ENCODE measurements around the gene DGUOK. TPM values are rescaled to one million over a fixed set of nuclear protein-coding genes. Genes with fewer than 3 reads are reported as not detected.

The DGUOK gene
- total RNA-seq, 1 experiment from 2014 or later = 47.5 TPM

DNA sequence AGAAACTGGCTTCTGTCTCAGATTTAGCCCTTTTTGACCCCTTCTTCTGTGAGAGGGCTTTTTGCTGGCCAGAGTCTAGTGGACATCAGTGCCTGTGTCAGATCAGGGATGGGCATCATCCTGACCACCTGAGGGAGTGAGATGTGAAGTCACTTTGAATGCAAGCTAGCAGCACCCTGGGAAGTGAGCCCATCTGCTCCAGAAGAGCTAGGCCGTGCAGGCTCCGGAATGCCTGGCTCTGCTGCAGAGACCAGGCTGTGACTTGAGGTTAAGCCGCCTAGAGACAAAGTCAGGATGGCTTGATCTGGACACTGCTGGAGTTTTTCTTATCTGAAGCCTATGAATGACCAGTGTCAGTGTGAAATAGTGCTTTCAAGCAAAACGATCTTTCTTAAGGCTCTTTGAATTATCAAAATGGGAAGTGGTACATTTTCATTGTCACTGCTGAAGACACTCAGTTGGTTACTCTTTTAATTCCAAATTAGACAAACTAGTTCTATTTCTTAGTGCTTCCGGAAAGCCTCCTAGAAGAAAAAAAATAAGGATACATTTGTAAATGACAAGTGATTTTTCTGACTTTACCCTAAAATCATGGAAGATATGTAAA lies 20.8 kb downstream of the DGUOK start:
- DNase-seq (ENCODE audit: low spot score) = no peak

DNA sequence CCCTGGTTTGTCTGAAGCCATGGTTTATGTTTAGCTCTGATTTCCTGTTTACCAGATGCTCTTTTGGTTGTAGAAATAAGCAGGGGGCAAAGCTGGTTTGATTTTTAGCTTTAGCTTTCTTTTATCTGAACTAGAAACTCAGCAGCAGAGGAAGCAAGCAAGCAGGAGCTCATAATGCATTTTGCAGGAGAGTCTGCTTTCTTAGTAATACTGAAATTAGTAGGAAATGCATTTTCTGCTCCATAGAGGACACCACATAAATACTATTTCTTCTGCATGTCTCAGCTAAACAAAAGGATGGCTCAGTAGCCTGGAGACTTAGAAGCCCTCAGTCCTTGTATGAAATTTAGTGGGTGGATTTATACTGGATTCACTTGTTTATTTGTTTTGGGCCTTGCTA lies 23.1 kb downstream of the DGUOK start:
- DNase-seq (ENCODE audit: low spot score) = no peak

DNA sequence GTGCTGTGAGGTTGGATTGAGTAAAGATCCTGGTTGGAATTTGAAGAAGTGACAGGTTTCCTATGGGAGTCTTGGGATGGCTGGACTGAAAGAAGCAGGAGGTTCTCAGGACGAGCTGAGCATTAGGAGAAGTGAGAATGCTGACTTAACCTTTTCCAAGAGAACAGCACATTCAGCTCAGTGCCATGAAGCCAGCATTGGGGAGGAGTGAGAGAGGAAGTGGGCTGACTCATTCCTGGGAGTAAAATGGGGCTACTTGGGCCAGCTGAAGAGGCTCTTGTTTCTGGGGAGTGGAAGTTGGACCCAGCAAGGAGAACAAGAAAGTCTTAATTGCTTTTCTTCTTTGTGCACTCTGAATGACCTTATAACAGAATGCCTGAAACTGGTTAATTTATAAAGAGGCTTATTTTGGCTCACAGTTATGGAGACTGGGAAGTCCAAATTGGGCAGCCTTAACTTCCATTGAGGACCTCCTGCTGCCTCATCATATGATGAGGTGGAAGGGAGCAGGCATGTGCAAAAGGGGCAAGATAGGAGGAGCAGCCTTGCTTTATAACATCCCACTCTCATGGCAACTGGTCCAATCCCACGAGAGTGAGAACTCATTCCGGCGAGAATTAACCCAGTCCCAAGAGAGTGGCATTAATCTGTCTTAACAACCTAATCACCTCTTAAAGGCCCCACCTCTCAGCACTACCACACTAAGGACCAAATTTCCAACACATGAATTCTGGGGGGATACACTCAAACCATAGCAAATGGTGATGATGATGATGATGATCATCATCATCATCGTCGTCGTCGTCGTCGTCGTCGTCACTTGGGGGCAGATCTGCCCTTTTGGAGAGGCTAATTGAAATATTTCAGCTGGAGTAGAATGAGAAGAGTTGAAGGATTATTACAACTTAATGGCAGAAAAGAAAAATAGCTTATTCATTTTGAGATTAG lies 26.1 kb downstream of the DGUOK start:
- no peak for DNase-seq (ENCODE audit: low spot score)

DNA sequence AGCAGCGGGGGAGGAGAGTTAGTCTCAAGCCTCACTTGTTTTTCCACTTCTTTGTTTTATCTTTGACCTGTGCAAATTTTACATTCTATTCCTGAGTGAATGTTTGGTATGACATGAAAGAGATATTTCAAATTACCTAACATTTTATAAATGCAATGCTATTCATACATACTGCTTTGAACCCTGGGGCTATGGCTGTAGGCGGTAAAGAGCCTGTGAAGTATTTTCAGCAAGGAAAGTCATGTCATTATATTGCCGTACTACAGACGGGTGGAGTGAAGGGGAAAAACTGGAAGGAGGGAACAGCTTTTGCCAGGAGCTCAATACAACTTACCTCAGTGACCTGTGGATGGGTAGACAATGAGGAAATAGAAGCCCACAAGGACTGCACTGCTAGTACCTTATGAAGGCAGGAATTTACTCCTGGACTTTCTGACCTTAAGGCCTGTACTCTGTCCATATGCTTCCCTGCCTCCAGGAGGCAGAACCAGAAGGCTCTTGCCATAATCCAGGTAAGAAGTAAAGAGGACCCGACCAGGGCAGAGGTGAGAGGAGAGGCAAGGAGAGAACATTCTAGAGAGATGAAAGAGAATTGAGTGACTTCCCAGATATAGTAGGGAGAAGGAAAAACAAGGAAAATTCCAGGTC lies 29.7 kb downstream of the DGUOK start:
- no peak for DNase-seq (ENCODE audit: low spot score)

DNA sequence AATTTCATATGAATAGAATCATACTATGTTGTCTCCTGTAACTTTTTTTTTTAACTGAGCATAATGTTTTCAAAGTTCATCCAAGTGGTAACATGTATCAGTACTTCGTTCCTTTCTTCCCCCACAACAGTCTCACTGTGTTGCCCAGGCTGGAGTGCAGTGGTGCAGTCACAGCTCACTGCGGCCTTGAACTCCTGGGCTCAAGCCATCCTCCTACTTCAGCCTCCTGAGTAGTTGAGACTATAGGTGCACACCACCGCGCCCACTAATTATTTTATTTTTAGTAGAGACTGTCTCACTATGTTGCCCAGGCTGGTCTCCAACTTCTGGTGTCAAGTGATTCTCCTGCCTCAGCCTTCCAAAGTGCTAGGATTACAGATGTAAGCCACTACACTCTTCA lies 34.6 kb downstream of the DGUOK start:
- no peak for DNase-seq (ENCODE audit: low spot score)

DNA sequence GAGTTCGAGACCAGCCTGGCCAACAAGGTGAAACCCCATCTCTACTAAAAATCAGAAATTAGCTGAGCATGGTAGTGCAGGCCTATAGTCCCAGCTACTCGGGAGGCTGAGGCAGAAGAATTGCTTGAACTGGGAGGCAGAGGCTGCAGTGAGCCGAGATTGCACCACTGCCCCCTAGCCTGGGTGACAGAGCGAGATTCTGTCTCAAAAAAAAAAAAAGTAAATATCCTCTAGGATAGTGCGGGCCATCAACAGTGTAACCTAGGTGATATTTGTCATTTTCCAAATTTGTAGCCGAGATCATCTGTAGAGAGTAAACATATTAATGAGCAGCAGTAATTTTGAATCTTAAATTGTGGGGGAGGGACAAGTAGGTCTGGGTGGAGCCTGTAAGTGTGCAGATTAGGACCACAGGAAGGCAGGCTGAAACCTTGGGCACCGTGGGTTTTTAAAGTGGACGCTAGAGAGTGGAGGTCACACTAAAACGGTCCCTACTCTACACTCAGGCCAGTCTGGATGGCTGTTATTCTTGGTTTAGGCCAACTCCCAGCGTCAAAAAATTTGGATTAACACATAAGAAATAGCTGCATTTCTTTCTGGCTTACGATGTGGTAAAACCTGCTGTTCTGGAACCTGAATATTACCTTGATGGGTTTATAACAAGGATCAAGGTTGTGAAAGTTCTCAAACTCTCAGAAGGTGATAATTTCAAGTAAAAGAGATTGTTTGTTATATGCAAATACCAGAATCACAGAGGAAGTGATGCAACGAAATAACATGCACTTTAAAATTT lies 35.3 kb downstream of the DGUOK start:
- DNase-seq (ENCODE audit: low spot score) = no peak

DNA sequence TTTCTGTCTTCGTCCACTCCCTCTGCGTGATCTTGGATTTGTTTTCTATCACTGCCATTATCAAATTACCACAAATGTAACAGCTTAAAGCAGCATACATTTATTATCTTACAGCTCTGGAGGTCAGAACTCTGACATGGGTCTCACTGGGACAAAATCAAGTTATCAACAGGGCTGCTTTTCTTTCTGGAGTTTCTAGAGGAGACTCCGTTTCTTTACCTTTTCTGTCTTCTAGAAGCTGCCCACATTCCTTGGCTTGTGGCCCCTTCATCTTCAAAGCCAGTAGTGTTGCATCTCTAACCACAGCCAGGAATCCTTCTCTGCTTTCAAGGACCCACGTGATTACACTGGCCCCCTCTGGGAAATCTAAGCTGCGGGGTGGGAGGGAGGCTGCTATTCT lies 36.1 kb downstream of the DGUOK start:
- no peak for DNase-seq (ENCODE audit: low spot score)

DNA sequence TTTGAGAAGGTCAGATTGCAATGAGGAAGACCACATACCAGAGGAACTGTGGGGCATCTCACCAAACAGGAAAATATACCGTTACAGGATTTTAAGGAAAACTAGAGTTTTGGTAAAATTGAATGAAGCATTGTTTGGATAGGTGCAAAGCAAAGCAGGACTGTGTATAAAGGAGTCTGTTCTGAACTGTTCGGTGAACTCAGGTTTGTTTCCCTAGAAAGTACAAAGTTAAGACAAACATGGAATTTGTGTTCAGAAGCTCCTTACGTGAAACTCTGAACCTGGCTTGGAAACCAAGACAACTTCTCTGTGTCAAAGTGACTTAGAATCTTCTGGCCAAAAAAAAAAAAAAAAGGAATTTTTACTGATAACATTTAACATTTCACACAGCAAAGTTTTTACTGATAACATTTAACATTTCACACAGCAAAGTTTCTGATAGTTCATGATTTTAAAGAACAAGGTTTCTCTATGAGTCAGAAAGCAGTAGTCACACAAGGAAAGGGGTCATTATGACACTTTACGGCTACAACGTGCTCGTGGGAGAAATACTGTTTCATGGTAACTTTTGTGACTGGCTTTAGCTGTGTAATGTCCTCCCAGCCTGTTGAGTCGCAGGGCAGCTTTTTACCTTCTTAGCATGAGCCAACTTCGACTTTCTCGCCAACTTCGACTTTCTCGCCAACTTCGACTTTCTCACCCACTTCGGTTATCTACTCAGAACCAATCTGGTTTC lies 36.9 kb downstream of the DGUOK start:
- no peak for DNase-seq (ENCODE audit: low spot score)

DNA sequence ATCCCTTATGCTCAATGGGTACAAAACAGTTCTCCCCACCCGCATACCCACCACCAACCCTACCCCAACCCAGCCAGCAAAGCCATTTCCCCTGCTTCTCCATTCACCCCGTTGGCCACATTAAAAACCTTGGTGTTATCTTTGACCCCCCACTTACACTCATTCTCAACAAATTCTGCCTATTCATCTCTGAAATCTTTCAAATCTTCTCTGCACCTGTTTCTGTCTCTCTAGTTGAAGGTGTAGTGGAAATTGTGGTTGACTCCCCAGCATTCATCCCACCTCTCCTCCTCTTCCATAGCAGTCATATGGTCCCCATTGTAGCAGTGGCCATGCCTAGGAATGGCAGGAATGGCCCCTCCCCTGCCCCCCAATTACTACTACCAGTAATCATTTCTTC lies 37.5 kb downstream of the DGUOK start:
- DNase-seq (ENCODE audit: low spot score) = no peak

DNA sequence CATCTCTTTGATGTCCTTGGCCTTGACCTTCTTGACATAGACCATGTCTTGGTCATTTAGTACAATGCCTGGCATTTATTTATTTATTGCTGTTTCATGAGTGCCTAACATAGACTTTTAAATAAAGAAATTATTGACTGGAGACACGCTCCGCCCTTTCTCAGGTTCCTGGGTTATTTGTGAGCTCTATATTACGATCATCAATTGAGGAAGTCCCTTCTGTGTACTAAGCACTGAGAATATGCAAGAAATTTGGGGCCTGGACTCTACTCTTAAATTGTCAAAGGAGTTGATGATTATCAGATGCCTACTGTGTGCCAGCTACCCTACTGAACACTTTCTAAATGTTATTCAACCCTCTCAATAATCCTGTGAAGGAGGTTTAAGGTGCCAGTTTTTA lies 38.4 kb downstream of the DGUOK start:
- no peak for DNase-seq (ENCODE audit: low spot score)

DNA sequence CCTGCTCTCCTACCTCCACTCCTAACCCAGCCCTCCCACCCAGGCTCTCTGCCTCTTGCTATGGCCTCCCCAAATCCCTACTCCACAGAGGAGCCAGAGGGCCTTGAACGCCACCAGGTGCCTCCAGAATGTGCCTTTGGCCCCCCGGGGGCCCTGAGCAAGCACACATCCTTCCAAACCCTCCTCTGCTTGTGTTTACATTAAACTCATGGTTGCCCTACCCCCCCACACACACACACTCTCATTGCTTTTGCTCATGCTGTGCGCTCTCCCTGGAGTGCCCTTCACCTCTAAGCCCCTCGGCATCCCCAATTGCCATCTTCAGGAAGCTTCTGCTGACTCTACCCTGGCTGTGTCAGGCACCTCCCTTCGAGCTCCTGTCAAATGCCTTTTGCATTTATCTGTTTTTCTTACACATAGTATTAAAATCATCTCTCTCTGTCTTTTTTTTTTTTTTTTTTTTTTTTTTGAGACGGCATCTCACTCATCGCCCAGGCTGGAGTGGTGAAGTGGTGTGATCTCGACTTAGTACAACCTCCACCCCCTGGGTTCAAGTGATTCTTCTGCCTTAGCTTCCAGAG lies 41.8 kb downstream of the DGUOK start:
- DNase-seq (ENCODE audit: low spot score) = no peak

DNA sequence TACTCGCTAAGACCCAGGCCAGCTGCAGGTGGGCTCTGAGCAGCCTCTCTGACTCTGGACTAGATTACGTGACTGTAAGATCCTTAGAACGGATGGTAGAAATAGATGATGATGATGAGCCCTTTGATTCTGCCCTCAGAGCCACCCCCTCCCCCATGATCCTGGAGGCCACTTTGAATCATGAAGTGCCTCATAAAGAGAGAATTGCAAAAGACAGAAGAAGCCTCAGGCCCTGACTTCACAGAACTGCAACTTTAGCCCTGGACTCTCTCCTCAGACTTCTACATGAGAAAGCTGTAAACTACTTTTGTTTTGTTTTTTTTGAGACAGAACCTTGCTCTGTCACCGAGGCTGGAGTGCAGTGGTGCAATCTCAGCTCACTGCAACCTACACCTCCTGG lies 42.7 kb downstream of the DGUOK start:
- no peak for DNase-seq (ENCODE audit: low spot score)

DNA sequence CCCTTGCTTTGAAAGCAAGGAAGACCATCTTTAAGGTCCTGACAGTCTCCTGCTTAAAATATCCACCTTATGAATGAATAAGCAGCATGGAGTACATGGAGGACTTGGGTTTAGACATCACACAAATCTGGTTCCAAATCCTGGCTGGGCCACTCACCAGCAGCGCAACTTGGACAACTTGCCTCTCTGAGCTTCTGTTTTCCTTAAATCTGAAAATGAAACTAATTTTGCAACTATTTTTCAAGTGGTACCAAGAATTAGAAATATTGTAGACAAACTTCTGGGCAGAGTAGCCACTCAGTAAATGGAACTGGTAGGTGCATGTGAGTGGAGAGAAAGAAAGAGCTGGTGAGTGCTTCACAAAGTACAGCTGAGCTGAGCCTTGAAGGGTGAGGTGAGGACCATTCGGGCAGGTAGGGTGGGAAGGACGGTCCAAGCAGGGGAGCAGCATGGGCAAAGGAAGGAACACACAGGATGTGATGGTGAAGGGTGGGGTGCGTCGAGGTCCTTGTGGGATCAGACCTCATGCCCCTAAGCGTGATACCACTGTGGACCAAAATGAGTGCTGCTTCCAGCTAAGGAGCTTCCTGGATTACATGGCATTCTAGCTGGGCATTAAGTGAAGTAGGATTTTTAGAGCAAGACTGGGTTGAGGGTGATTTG lies 43.6 kb downstream of the DGUOK start:
- no peak for DNase-seq (ENCODE audit: low spot score)

DNA sequence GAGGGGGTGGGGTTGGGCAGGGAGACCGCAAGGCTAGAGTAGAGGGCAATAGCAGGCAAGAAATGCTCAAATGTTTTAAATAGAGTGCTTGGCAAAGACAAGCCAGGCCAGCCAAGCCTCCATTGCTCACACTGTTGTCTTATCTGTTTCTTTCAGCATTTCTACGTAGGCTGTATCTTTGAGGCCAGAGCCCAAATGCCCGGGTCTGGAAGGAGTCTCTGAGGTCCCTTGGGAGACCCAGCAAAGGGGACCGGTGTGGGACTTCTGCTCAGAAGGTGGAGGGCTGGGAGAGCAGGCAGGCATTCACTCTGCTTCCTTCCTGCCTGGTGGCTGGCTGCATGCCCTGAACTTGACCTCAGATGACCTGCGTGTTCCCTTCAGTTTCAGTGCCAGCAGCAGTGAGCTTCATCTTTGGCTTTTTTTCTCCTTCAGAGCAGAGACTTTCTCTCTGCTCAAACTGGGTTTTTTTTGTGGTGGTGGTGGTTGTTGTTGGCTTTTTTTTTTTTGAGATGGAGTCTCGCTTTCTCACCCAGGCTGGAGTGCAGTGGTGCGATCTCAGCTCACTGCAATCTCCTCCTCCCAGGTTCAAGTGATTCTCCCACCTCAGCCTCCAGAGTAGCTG lies 44.3 kb downstream of the DGUOK start:
- DNase-seq (ENCODE audit: low spot score) = no peak

DNA sequence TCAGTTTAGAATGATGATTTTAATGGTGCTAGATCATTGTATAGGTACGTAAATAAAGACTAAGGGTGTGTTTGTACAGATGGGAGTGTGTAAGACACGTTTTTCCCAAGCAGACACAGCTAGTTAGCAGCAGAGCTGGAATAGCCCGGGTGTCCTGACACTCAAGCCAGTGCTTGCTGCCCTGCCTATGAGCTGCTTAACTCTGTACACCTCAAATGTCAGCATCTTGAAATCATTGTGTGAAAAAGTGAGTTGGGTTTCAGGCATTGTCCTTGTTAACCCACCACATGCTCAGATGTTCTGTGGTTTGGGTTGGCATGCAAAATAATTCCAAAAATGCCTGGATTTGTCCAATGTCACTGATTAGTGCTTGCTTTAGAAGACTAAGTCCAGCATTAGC lies 45.0 kb downstream of the DGUOK start:
- DNase-seq (ENCODE audit: low spot score) = no peak

DNA sequence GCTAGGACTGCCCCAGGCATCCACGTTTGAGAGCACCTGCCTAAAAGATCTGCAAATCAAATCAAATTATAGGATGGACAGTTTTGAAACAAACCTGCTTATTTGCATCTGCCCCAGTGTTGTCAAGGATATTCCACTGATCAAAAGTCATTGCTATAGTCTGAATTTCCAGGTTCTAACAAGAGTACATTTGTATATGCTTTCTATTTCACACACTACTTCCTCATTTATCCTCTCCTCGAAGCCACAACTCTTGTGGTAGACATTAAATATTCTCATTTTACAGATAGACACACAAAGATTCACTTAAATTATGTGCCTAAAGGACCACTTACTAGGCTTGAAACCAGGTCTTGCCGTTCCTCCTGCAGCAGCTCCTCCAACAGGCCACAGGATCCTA lies 46.2 kb downstream of the DGUOK start:
- no peak for DNase-seq (ENCODE audit: low spot score)

DNA sequence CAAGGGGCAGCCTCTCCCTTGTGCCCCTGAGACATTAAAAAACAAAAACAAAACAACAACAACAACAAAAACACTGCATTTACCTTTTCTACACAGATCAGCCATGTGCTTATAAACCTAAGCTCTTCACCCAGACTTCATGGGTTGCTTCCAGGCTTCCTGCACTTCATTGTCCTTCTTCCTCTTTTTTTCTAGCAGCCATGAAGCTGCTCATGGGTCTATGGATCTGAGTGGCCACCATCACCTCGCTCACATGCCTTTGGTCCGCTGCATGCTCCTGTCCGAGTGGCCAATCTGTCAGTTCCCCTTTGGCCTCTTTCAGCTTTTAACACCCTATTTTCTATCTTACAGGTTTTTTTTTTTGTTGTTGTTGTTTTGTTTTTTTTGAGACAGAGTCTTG lies 49.1 kb downstream of the DGUOK start:
- no peak for DNase-seq (ENCODE audit: low spot score)

DNA sequence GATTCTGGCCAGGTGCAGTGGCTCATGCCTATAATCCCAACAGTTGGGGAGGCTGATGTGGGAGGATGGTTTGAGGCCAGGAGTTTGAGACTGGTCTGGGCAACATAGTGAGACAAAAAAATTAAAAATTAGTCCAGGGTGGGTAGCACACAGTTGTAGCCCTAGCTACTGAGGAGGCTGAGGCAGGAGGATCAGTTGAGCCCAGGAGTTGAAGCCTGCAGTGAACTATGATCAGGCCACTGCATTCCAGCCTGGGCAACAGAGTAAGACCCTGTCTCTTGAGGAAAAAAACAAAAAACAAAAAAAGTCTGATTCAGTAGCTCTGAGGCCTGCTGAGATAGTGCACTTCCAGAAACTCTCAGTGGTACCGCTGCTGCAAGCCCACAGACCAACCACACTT lies 50.1 kb downstream of the DGUOK start:
- no peak for DNase-seq (ENCODE audit: low spot score)

DNA sequence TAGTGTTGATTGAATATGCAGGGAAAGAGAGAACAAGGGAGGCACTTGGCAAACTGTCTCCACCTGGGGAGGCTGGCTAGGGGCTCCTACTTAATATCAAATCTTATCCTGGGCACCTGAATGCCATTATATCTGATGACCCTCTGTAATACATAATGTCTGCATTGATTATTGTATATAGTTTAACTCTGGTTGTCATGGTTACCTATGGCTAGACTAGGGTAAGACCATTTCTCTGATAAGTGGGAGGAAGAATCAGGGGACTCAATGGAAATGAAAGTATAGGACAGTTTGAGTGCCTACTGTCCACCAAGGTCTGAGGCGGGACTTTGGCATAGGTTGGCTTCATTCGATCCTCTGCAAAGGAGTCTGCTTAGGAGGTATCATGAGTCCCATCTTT lies 50.8 kb downstream of the DGUOK start:
- DNase-seq (ENCODE audit: low spot score) = no peak

DNA sequence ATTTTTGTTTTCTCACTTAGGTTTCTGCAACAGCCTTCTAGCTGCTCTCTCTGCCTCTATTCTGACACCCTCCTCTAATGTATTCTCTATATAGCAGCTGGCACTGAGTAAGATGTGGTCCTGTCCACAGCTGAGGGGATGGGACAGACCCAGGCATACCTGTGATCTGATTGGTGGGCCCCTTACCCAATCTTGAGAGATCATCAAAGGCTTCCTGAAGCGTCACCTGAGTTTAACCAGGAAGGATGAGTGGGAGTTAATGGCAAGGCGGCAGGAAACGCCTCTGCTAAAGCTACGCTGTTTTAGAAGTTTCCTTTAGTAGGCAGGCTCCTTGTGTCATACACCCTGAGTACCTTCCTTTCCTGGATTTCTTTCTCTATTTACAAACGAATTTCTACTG lies 52.3 kb downstream of the DGUOK start:
- no peak for DNase-seq (ENCODE audit: low spot score)
